Heart right ventricle (tissue), 16 donors: ENCODE data around the gene GNAS-AS1. TPM values are rescaled to one million over a fixed set of nuclear protein-coding genes. Genes with fewer than 3 reads are reported as not detected.

ENCODE experiments used
- ATAC-seq, 8 donors: fragments of 200-7000 bp; cut with Tn5 transposase; one replicate each; pipeline ENCODE4 v1.9.1; 2020; ENCODE audit warnings: mild to moderate bottlenecking in 8 of 8, moderate library complexity in 8 of 8, moderate number of reproducible peaks in 1 of 8
- DNase-seq, 2 donors: peaks; one replicate each; pipeline ENCODE4 v3.0.0-alpha.2; 2020
- H3K27ac ChIP-seq, 10 donors: fragments of 200-600 bp; sonication (generic) in 2 of 10; one replicate each; pipeline versions ENCODE4 v1.5.0 to v1.8.0; 2020 to 2022; ENCODE audit warnings: mild to moderate bottlenecking in 3 of 10
- H3K27me3 ChIP-seq, 7 donors: fragments of 200-600 bp; one replicate each; pipeline ENCODE4 v1.8.0; 2021 to 2022; ENCODE audit warnings: mild to moderate bottlenecking in 2 of 7
- H3K36me3 ChIP-seq, 9 donors: fragments of 200-600 bp; sonication (generic) in 1 of 9; one replicate each; pipeline versions ENCODE4 v1.5.0 to v1.8.0; 2020 to 2022; ENCODE audit warnings: mild to moderate bottlenecking in 2 of 9
- H3K4me1 ChIP-seq, 9 donors: fragments of 200-600 bp; sonication (generic) in 1 of 9; one replicate each; pipeline versions ENCODE4 v1.5.0 to v1.8.0; 2020 to 2022; ENCODE audit warnings: mild to moderate bottlenecking in 4 of 9
- H3K4me3 ChIP-seq, 10 donors: fragments of 200-600 bp; sonication (generic) in 2 of 10; one replicate each; pipeline versions ENCODE4 v1.5.0 to v1.8.0; 2020 to 2022; ENCODE audit warnings: mild to moderate bottlenecking in 7 of 10, moderate library complexity in 2 of 10
- H3K9me3 ChIP-seq, 11 donors: fragments of 200-600 bp in 10 of 11; sonication (generic) in 2 of 11; one replicate each; pipeline versions ENCODE4 v1.5.0 to v1.8.0; 2013 to 2022; ENCODE audit warnings: mild to moderate bottlenecking in 2 of 11, control low read depth in 1 of 11, moderate library complexity in 1 of 11
- WGBS, 2 donors: extraction: QIAGEN DNeasy Blood & Tissue Kit; methylation state at CpG; one replicate each; pipeline ENCODE4 v1.1.7; 2013; ENCODE audit warnings: inconsistent platforms in 1 of 2; 5-methylcytosine and 5-hydroxymethylcytosine counted together
- intact Hi-C, 10 donors: fragments of 100-400 bp; cut with DNase I; formaldehyde crosslinking; loops; one replicate each; pipeline versions ENCODE4 v1.11.1 to v1.14.2; 2022
- polyA plus RNA-seq, 2 donors: library from polyadenylated mRNA; stranded (reverse); fragments of 200-250 nt; gene quantifications; one replicate each; pipeline ENCODE4 v1.2.3, GENCODE V29; 2013
- total RNA-seq, 10 donors: library from RNA; stranded (reverse); fragmentation: NEBNext Ultra II Directional in 3 of 10; extraction: Animal tissue kit (Norgen Biotek cat#: 25700) in 3 of 10; gene quantifications; one replicate each; pipeline versions ENCODE4 v1.2.1 to v1.2.4, GENCODE V29; 2021 to 2023
- TF ChIP-seq, protein P1 (sequence below), 9 donors: fragments of 200-600 bp; sonication (generic) in 2 of 9; IDR thresholded peaks; one replicate each; pipeline versions ENCODE4 v1.5.0 to v1.8.0; 2021 to 2022; ENCODE audit warnings: antibody characterized with exemption in 9 of 9, mild to moderate bottlenecking in 5 of 9, moderate library complexity in 1 of 9
- donor health status: Arrhythmogenic right ventricular cardiomyopathy.
- donor health status: ischemic (EF 13 %, LVEDD 7.1; RV severe dilation, severe dysfunction).
- donor health status: healthy with polysubstance abuse.
- donor health status: DM: no; HTN: yes; CAD: no.
- donor health status: DM: no; HTN: no; CAD: no.
- donor health status: ischemic (EF 25% LVEDD 6.9; RV normal size, moderate dysfunction).
- donor health status: ischemic (EF 25% LVEDD 5.7; RV mildly dilated, moderate dysfunction).
- donor health status: healthy.
- donor health status: DM: yes; HTN: yes; CAD: no.
- donor health status: Ischemic cardiomyopathy.
- donor health status: ischemic (EF 35%, LVEDD 5.7; RV mildly dilated, moderate dysfunction).
- donor health status: nonischemic (EF 11% LVEDD 7.7; RV severe dilation, severe dysfunction).
- donor health status: DM: yes; HTN: yes; CAD: no.
- donor health status: PGD.
- donor health status: ischemic (EF 29% LVEDD 5.4; RV normal size, mild dysfunction).
- donor health status: nonischemic (EF 23%, LVEDD 6.1; RV moderate dilation, normal function).

GNAS-AS1 gene
- total and polyA plus RNA-seq, 12 donors: 0.06 to 1.5 (median 0.41) TPM

- no peak overlapping the region for H3K27ac ChIP-seq
- DNase-seq: no peak
- WGBS, 2 donors: 88 to 89% methylated on average over 20 of the region's 20 CpGs
- H3K4me1 ChIP-seq: no peaks in the 10 kb centered on the region
- peaks cover 0 to 64% (median 33%) of the 10 kb centered on the region in 7 donors for H3K27me3 ChIP-seq
- no peak overlapping the region for H3K4me3 ChIP-seq
- no peak for ATAC-seq
- H3K36me3 ChIP-seq: no peaks in the 10 kb centered on the region
- no peaks in the 10 kb centered on the region for H3K9me3 ChIP-seq
- TF ChIP-seq, protein P1, sequence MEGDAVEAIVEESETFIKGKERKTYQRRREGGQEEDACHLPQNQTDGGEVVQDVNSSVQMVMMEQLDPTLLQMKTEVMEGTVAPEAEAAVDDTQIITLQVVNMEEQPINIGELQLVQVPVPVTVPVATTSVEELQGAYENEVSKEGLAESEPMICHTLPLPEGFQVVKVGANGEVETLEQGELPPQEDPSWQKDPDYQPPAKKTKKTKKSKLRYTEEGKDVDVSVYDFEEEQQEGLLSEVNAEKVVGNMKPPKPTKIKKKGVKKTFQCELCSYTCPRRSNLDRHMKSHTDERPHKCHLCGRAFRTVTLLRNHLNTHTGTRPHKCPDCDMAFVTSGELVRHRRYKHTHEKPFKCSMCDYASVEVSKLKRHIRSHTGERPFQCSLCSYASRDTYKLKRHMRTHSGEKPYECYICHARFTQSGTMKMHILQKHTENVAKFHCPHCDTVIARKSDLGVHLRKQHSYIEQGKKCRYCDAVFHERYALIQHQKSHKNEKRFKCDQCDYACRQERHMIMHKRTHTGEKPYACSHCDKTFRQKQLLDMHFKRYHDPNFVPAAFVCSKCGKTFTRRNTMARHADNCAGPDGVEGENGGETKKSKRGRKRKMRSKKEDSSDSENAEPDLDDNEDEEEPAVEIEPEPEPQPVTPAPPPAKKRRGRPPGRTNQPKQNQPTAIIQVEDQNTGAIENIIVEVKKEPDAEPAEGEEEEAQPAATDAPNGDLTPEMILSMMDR (IDR thresholded peaks at IDR 0.05): no peak
- intact Hi-C loops: no loop called here
Observed at GRCh38 chr20:58795181-58795922, 55.4 kb downstream of the GNAS-AS1 start.

GRCh38 chr20:58794510-58795180 lies 56.1 kb downstream of the GNAS-AS1 start:
- no peak overlapping the region for H3K4me3 ChIP-seq
- no peak for ATAC-seq
- no peaks in the 10 kb centered on the region for H3K9me3 ChIP-seq
- H3K27ac ChIP-seq: no peak overlapping the region
- 73 to 75% methylated on average over 19 of the region's 19 CpGs for WGBS, 2 donors
- no peak for DNase-seq
- no peaks in the 10 kb centered on the region for H3K36me3 ChIP-seq
- TF ChIP-seq, protein P1 (IDR thresholded peaks at IDR 0.05): no peak
- no peaks in the 10 kb centered on the region for H3K4me1 ChIP-seq
- intact Hi-C loops: no loop called here
- peaks cover 0 to 67% (median 39%) of the 10 kb centered on the region in 7 donors for H3K27me3 ChIP-seq

GRCh38 chr20:58793512-58794420 lies 56.9 kb downstream of the GNAS-AS1 start:
- peak in 1 of 8 donors; percentile 18 for ATAC-seq
- DNase-seq: no peak
- intact Hi-C loops: no loop called here
- TF ChIP-seq, protein P1 (IDR thresholded peaks at IDR 0.05): no peak
- Histone ChIP-seq H3K27me3 (peaks cover 0 to 75% (median 39%) of the 10 kb centered on the region in 7 donors), H3K36me3 (no peaks in the 10 kb centered on the region), H3K4me3 (no peak overlapping the region), H3K27ac (no peak overlapping the region), H3K4me1 (no peaks in the 10 kb centered on the region), H3K9me3 (no peaks in the 10 kb centered on the region)
- 84 to 86% methylated on average over 29 of the region's 29 CpGs for WGBS, 2 donors

DNA sequence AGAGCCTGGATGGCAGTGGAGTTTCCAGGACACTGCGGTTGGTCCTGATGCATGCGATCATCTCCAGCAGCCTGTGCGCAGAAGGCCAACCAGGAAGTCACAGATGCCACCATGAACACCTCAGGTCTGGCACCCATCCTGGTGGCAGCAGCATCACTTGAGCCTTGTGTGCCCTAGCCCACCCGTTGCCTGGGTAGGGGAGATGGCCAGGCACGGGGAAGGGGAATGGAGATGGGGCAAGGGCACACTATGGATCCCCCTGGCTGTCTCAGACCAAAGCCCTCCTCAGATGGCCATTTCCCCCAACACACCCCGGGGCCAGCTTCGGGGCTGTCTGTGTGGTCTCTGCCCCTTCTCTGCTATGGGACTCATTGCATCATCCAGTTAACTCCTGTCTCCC lies 58.3 kb downstream of the GNAS-AS1 start:
- Histone ChIP-seq H3K27me3 (peaks cover 0 to 76% (median 39%) of the 10 kb centered on the region in 7 donors), H3K4me3 (no peak overlapping the region), H3K36me3 (no peaks in the 10 kb centered on the region), H3K4me1 (no peaks in the 10 kb centered on the region), H3K9me3 (no peaks in the 10 kb centered on the region), H3K27ac (no peak overlapping the region)
- intact Hi-C loops: no loop called here
- TF ChIP-seq, protein P1 (IDR thresholded peaks at IDR 0.05): no peak
- 83 to 91% methylated on average over 7 of the region's 7 CpGs for WGBS, 2 donors
- DNase-seq: no peak
- no peak for ATAC-seq
